Suppressor macrophage (primary cell): ENCODE measurements around the gene PSTK.

Experiments used
- DNase-seq, 4 experiments: peaks; one replicate each; pipeline ENCODE4 v3.0.0-alpha.2; 2020 to 2022
- total RNA-seq, 17 experiments: gene quantifications; one replicate each; lab custom pipeline; 2026; ENCODE audit warnings: mixed read lengths in 6 of 17, inconsistent platforms in 3 of 17; lab: John Stamatoyannopoulos, UW

PSTK gene
- 0.35 to 5.6 (median 2.0) reads per million in 17 experiments for total RNA-seq

GRCh38 chr10:122980209-122981065, at the start of gene PSTK:
Gene PSTK (plus strand): TSS chr10:122980401. CDS start chr10:122980480, 79 bp downstream.
- peak; percentile 92 to 98 (median 96) for DNase-seq

DNA sequence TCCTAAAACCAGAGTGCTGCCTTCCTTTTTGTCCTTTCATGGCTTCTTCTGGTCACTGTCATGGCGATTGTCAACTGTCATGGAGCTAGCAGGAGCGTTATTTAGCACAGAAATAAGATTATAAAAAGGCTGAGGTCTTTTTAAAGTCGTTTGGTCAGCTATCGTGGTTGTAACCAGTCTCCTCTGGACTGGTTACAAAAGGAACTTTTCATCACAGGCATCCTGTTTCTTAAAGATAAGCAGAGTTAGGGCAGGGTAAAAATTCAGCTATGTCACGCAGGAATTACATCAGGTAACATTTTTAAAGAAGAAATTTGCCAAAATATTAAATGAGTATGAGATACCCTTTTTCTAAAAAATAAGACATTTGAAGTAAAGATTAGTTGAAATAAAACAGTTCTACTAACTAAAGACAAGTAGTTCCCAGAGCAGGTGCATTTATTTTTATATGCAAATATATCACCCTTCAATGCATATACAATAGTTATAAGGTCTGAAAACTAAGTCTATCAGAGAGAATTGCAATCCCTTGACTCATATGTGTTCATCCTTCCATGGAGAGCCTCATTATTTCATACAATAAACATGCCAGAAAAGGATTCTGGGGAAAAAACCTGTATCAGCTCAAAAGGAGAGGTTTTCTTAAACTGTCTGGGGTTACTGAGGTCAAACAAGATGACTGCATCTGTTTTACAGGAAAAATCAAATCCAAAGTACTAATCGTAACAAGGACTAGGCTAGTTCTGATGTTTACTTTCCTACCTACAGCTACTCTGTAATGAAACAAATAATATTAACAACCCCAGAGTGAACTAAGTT, 48.9 kb upstream of the PSTK start:
- no peak for DNase-seq

- no peak for DNase-seq
These were observed 40.9 kb upstream of the PSTK start for GRCh38 chr10:122939133-122939855.

- no peak for DNase-seq
These were observed 40.2 kb upstream of the PSTK start for GRCh38 chr10:122939856-122940543.

- DNase-seq: no peak
These were observed 30.9 kb upstream of the PSTK start for GRCh38 chr10:122949296-122949695.

- DNase-seq: peak; percentile 98 to 99 (median 99)
These were observed 26.1 kb upstream of the PSTK start, which contains the start of gene C10orf88 for GRCh38 chr10:122953902-122954730. Gene C10orf88 (minus strand): TSS chr10:122954227. CDS start chr10:122954178, 49 bp downstream.

- no peak for DNase-seq
These were observed 25.5 kb upstream of the PSTK start for GRCh38 chr10:122954731-122955050.

- no peak for DNase-seq
These were observed 24.3 kb upstream of the PSTK start for GRCh38 chr10:122955892-122956291.

GRCh38 chr10:122957474-122957873, 22.7 kb upstream of the PSTK start:
- no peak for DNase-seq

DNA sequence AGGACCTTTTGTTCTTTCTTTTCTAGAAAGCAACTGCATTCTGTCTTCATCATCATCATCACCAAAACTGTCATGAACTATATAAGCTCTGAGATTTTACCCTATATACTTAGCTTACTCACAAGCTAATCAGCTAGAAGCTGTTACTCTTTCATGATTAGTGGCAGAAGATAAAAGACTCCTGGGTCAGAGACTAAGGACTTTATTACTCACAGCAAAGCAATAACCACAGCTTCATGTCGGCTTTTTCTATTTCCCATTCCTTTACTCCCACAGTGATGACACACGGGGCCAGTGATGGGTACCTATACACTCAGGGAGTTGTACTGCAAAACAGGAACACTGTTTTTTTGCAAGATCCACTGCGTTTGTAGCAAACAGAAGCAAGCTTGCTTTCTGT, 17.8 kb upstream of the PSTK start:
- peak in 3 of 4 experiments; percentile 7 to 28 (median 14) for DNase-seq

GRCh38 chr10:122966879-122967278, 13.3 kb upstream of the PSTK start:
- no peak for DNase-seq

- DNase-seq: no peak
These were observed 11.5 kb upstream of the PSTK start for GRCh38 chr10:122968698-122969097.

DNA sequence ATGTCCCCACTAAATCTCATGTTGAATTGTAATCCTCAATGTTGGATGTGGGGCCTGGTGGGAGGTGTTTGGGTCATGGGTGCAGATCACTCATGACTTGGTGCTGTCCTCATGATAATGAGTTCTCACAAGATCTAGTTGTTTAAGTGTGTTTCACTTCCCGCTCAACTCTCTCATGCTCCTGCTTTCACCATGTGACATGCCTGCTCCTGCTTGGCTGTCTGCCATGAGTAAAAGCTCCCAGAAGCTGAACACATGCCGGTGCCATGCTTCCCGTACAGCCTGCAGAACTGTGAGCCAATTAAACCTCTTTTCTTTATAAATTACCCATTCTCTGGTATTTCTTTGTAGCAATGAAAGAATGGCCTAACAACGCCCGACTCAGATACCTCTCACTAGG, 6.2 kb upstream of the PSTK start:
- DNase-seq: peak; percentile 26 to 84 (median 70)

GRCh38 chr10:122974543-122975064, 5.6 kb upstream of the PSTK start:
- DNase-seq: peak in 2 of 4 experiments; percentile 2 to 11

DNA sequence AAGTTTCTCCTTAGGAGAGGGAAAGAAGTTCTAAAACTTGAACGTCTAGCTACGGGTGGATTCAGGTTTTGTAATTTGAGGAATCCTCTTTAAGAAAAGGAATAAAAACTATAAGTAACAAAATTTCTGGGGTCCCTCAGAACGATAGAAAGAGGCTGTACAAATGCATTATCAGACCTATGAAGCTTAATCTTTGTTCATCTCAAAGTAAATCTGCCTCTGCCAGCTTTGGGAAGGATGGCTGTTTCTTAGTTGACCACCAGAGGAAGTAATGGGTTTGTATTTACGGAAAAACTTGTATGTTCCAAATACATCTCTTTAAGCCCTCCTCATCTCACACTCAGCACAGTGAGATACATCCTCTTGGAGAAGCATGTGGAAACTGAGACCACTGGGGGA, 864 bp downstream of the PSTK start:
- DNase-seq: peak; percentile 23 to 50 (median 36)

DNA sequence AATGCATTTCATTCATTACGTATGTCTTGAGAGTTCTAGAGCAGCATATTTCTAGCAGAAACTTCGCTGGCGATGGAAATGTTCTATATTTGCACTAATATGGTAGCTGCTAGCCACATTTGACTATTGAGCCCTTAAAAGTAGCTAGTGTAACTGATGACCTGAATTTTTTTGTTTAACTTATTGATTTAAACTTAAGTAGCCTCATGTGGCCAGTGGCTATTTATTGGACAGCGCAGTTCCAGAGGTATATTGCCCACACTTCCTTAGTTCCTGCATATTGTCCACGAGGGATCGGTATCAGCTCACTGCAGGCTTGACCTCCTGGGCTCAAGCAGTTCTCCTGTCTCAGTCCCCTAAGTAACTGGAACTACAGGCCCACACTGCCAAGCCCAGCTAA, 3.7 kb downstream of the PSTK start:
- DNase-seq: no peak

DNA sequence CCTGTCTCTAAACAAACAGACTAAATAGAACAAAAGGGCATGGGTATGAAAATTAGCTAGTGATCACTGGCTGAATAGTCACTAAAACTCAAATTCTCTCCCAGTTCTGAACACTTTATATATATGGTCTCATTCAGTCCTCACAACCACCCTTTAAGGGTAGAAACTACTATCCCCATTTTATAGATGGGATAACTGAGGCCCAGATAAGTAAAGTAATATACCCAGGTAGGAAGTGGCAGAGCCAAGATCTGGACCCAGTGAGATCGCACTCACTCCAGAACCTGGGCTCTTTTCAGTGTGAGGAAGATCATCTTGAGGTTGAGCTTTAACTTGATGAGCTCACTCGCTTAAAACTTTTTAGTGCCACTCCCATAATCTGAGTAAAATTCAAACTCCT, 4.5 kb downstream of the PSTK start:
- DNase-seq: no peak

GRCh38 chr10:122986335-122986734, 6.1 kb downstream of the PSTK start:
- no peak for DNase-seq

DNA sequence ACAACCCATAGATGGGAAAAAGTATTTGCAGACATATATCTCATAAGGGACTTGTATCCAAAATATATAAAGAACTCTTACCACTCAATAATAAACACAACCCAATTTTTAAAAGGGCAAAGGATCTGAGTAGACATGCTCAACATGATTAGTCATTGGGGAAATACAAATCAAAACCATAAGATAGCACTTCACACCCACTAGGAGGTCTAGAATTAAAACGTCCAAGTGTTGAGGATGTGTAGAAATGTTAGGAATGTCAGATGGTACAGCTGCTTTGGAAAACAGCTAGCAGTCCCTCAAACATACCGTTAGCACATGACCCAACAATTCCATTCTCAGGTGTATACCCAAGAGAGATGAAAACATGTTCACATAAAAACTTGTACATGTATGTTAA, 8.3 kb downstream of the PSTK start:
- no peak for DNase-seq

DNA sequence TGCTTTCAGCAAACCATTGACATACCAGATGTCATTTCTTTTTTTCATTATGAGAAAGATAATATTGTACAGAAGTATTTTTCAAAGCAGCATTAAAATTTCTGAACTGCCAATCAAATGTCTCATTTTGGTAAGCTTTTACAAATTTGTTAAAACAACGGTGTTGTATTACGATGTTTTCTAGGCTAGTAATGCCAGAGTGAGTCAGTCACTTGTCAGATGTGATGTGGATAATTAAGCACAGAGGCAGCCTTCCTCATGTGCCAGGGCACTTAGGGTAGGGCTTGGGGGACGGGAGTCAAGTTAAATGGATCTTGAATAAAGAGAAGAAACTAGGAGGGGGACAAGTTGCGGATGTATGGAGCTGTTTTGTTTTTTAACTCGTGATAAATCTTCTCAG, 10.1 kb downstream of the PSTK start:
- DNase-seq: no peak

DNA sequence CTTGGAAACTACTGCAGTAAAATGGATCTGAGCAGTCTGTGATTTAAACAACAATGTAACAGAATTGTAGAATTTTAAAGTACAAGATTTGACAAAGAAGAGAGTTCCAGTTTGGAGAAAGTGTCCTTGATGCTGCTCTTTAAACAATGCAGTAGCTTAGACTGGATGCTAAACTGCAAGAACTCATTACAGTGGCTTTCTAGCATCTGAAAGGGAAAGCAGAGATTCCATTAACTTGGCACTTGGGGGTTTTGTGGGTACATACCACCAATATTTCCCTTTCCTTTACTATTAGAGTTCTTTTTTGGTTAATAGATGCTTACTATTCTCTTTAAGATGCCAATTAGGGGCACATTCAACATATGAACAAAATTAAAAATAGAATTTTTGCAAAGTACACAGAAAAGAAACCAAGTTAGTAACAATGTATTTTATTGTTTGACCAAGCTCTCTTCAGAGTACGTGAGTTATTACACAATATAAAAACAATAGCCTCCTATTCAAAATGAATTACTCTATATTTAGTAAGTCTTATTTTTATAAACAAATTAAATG, 11.9 kb downstream of the PSTK start:
- DNase-seq: no peak
